HepG2 (cell line): ENCODE data around the gene SFT2D2. TPM values are rescaled to one million over a fixed set of nuclear protein-coding genes. Genes with fewer than 3 reads are reported as not detected.

Experiments used
- ATAC-seq: fragments of 200-7000 bp; cut with Tn5 transposase; 3 replicates; pipeline ENCODE4 v1.9.1; 2020; ENCODE audit warnings: mild to moderate bottlenecking, moderate library complexity
- BruUV-seq: library from RNA; stranded (reverse); fragments of 400-500 nt; replicated peaks from 2 replicates; lab custom pipeline; 2021; lab: Mats Ljungman, UMichigan
- CTCF ChIA-PET: fragments of 300-600 bp; formaldehyde crosslinking; extraction: SDS; loops from one replicate; lab custom pipeline; 2021; ENCODE audit warnings: low total read pairs, inconsistent platforms, low intra/inter-chr PET ratio; lab: Yijun Ruan, JAX
- POLR2A ChIA-PET: fragments of 350-600 bp; sonication (Branson Sonifier 250); formaldehyde crosslinking; loops from one replicate; lab custom pipeline; 2020; ENCODE audit warnings: antibody characterized with exemption, inconsistent platforms; lab: Yijun Ruan, JAX
- DNase-seq: peaks from one replicate; pipeline ENCODE4 v3.0.0-alpha.2; 2015; ENCODE audit warnings: low spot score
- FAIRE-seq: peaks from 3 replicates; lab custom pipeline; 2011; peaks lifted over from hg19 to GRCh38; lab: Jason Lieb, UNC
- H2AFZ ChIP-seq: one replicate; pipeline ENCODE4 v1.6.1; 2011; ENCODE audit warnings: low read length, inconsistent platforms
- H3K27ac ChIP-seq: fragments of 300-600 bp; 3 replicates; pipeline ENCODE4 v1.8.0; 2011; ENCODE audit warnings: mixed run types, mild to moderate bottlenecking, mixed read lengths, low read length, inconsistent platforms; ENCODE audit not compliant: insufficient read depth; ENCODE audit errors: extremely low read length
- H3K27me3 ChIP-seq, 2 experiments: fragments of 200-600 bp in 1 of 2; 2 replicates in 1 of 2; 3 replicates in 1 of 2; pipeline versions ENCODE4 v1.6.0 to v1.8.0; 2011; ENCODE audit warnings: low read length in 2 of 2, mild to moderate bottlenecking in 2 of 2, moderate library complexity in 2 of 2, inconsistent platforms in 1 of 2; ENCODE audit not compliant: insufficient read depth in 2 of 2, control insufficient read depth in 1 of 2
- H3K36me3 ChIP-seq, 2 experiments: fragments of 200-600 bp in 1 of 2; replicated peaks in 1 of 2; 2 replicates in 1 of 2; 3 replicates in 1 of 2; pipeline versions ENCODE4 v1.5.1 to v1.8.0; 2011; ENCODE audit warnings: low read length in 2 of 2, inconsistent platforms in 1 of 2; ENCODE audit not compliant: insufficient read depth in 2 of 2, control insufficient read depth in 1 of 2
- H3K4me1 ChIP-seq: 2 replicates; pipeline ENCODE4 v1.5.1; 2012; ENCODE audit warnings: low read length, inconsistent platforms; ENCODE audit not compliant: insufficient read depth
- H3K4me2 ChIP-seq: 2 replicates; pipeline ENCODE4 v1.6.0; 2011; ENCODE audit warnings: low read depth, low read length, inconsistent platforms
- H3K4me3 ChIP-seq, 3 experiments: fragments of 200-600 bp in 1 of 3; sonication (generic), shearing (Covaris generic) in 1 of 3; replicated peaks in 1 of 3; 2 replicates each; pipeline ENCODE4 v1.5.1; 2011 to 2016; ENCODE audit warnings: low read length in 3 of 3, inconsistent platforms in 2 of 3, low read depth in 2 of 3, mild to moderate bottlenecking in 2 of 3, control low read depth in 1 of 3, mixed read lengths in 1 of 3; ENCODE audit not compliant: insufficient read depth in 1 of 3
- H3K79me2 ChIP-seq: one replicate; pipeline ENCODE4 v1.6.1; 2011; ENCODE audit warnings: low read length, inconsistent platforms; ENCODE audit not compliant: insufficient read depth
- H3K9ac ChIP-seq: 2 replicates; pipeline ENCODE4 v1.6.0; 2011; ENCODE audit warnings: mild to moderate bottlenecking, low read depth, low read length, inconsistent platforms; ENCODE audit not compliant: insufficient read depth
- H3K9me3 ChIP-seq: 2 replicates; pipeline ENCODE4 v1.5.1; 2012; ENCODE audit warnings: mild to moderate bottlenecking, low read length
- H4K20me1 ChIP-seq: 2 replicates; pipeline ENCODE4 v1.6.0; 2011; ENCODE audit warnings: inconsistent platforms, mild to moderate bottlenecking, low read length, moderate library complexity; ENCODE audit not compliant: insufficient read depth
- ATF2 ChIP-seq: sonication (generic); formaldehyde crosslinking; IDR thresholded peaks from 2 replicates; pipeline ENCODE4 v1.4.0; 2020; ENCODE audit warnings: missing genetic modification reagents
- CTCF ChIP-seq: sonication (generic); formaldehyde crosslinking; IDR thresholded peaks from 2 replicates; pipeline ENCODE4 v1.5.0; 2020; ENCODE audit warnings: mild to moderate bottlenecking, missing genetic modification reagents, moderate library complexity
- IRX3 ChIP-seq: sonication (generic); formaldehyde crosslinking; IDR thresholded peaks from 2 replicates; pipeline ENCODE4 v1.8.1; 2023; ENCODE audit warnings: mild to moderate bottlenecking, low read depth, missing genetic modification reagents, borderline replicate concordance
- KDM5B ChIP-seq: sonication (generic); formaldehyde crosslinking; IDR thresholded peaks from 2 replicates; pipeline ENCODE4 v1.4.0; 2020; ENCODE audit warnings: missing genetic modification reagents, mild to moderate bottlenecking, borderline replicate concordance
- KLF12 ChIP-seq: sonication (generic); formaldehyde crosslinking; IDR thresholded peaks from 2 replicates; pipeline ENCODE4 v1.4.0; 2020; ENCODE audit warnings: missing genetic modification reagents, borderline replicate concordance
- MAFK ChIP-seq, 2 experiments: IDR thresholded peaks in 1 of 2; conservative IDR thresholded peaks in 1 of 2; 2 replicates each; pipeline ENCODE4 v1.6.1; 2011; ENCODE audit warnings: improper control_type of control experiment in 2 of 2, low read length in 2 of 2
- ZFX ChIP-seq: sonication (generic); formaldehyde crosslinking; IDR thresholded peaks from 2 replicates; pipeline ENCODE4 v1.4.0; 2020; ENCODE audit warnings: mild to moderate bottlenecking, low read depth, missing genetic modification reagents, moderate library complexity
- ZMAT3 ChIP-seq: sonication (generic); formaldehyde crosslinking; conservative IDR thresholded peaks from 2 replicates; pipeline ENCODE4 v1.7.0; 2021; ENCODE audit warnings: missing genetic modification reagents
- ZNF484 ChIP-seq: sonication (generic); formaldehyde crosslinking; IDR thresholded peaks from 2 replicates; pipeline ENCODE4 v1.5.1; 2020; ENCODE audit warnings: mild to moderate bottlenecking, low read depth, missing genetic modification reagents, borderline replicate concordance
- ZNF674 ChIP-seq: sonication (generic); formaldehyde crosslinking; IDR thresholded peaks from 2 replicates; pipeline ENCODE4 v1.5.0; 2020; ENCODE audit warnings: low read depth, mild to moderate bottlenecking, missing genetic modification reagents
- ZNF891 ChIP-seq: sonication (generic); formaldehyde crosslinking; IDR thresholded peaks from 2 replicates; pipeline ENCODE4 v1.5.0; 2020; ENCODE audit warnings: mild to moderate bottlenecking, missing genetic modification reagents
- WGBS: methylation state at CpG from one replicate; pipeline ENCODE4 v1.1.6; 2017; ENCODE audit warnings: low lambda C conversion rate; 5-methylcytosine and 5-hydroxymethylcytosine counted together
- in situ Hi-C: cut with HindIII; loops from 2 replicates; pipeline ENCODE4 v1.10.0; 2017; ENCODE audit warnings: low pct_unique_long_range_greater_than_20kb; ENCODE audit not compliant: extremely low pct_ligation_motif_present
- intact Hi-C: fragments of 100-400 bp; cut with micrococcal nuclease; formaldehyde crosslinking; loops from one replicate; pipeline ENCODE4 v1.10.0; 2022; ENCODE audit not compliant: unreplicated experiment
- polyA plus RNA-seq, 8 experiments: library from polyadenylated mRNA; depleted of rRNA in 3 of 8; stranded (reverse) in 7 of 8; unstranded in 1 of 8; fragments of >200 nt; fragmentation: Illumina TruSeq in 4 of 8; extraction: Trizol in 4 of 8; gene quantifications; 2 replicates each; pipeline versions ENCODE4 v1.2.1 to v1.2.3, GENCODE V29; 2011 to 2016; ENCODE audit warnings: low read depth in 4 of 8, missing spikeins in 1 of 8, mixed read lengths in 1 of 8; ENCODE audit not compliant: insufficient read depth in 1 of 8
- total RNA-seq, 5 experiments: library from RNA; depleted of rRNA; stranded (reverse); fragments of >200 nt; fragmentation: Illumina TruSeq; extraction: Trizol; gene quantifications; 2 replicates each; pipeline ENCODE4 v1.2.3, GENCODE V29; 2016; ENCODE audit warnings: low read depth in 1 of 5

Gene SFT2D2
- total and polyA plus RNA-seq, 2 of the 13 experiments (the other 11 are each of a cell fraction or from before 2014, with no cell fraction given), result 10.0 to 28.8 TPM

- FAIRE-seq (no peak), ATAC-seq (no peak)
- Histone ChIP-seq H3K4me1 (peaks cover 63% of the 10 kb centered on the region), H4K20me1 (no peaks in the 10 kb centered on the region; the same call in 1 of the 2 replicates), H3K36me3 (peaks cover 0 to 7% of the 10 kb centered on the region in 2 experiments; a peak in 1 of 5 replicates), H3K4me2 (peak overlapping the region; percentile 94), H3K4me3 (peak overlapping the region in 1 of 3 experiments; percentile 84; a peak in 1 of 6 replicates), H2AFZ (no peak overlapping the region)
- in situ Hi-C loops, result no loop called here
- intact Hi-C loops, result no loop called here
- no peak for TF ChIP-seq ZNF891 (CRISPR knock-in tag)
- TF ChIP-seq ZFX (CRISPR knock-in tag), result no peak
- no peak for TF ChIP-seq KDM5B (CRISPR knock-in tag)
- no peak for TF ChIP-seq ZMAT3 (CRISPR knock-in tag)
- TF ChIP-seq ZNF484, result no peak
- TF ChIP-seq ATF2 (CRISPR knock-in tag), result no peak
- no peak for TF ChIP-seq CTCF (CRISPR knock-in tag)
- TF ChIP-seq KLF12 (CRISPR knock-in tag), result no peak
- TF ChIP-seq IRX3 (CRISPR knock-in tag), result no peak
- no peak for TF ChIP-seq MAFK (conservative IDR thresholded peaks at IDR 0.05 in 1 of 2, IDR thresholded peaks at IDR 0.05 in 1 of 2; ENCODE audit: low read length in 2 of 2)
- no peak for TF ChIP-seq ZNF674 (CRISPR knock-in tag)
- TF ChIP-seq, all 625 proteins: peak for 0
- POLR2A ChIA-PET, result no interaction called here
- Histone ChIP-seq H3K9me3 (peaks cover 6% of the 10 kb centered on the region; the same call in 1 of the 2 replicates), H3K27me3 (no peaks in the 10 kb centered on the region), H3K79me2 (peaks cover 45% of the 10 kb centered on the region), H3K9ac (peak overlapping the region; percentile 94; the same call in 1 of the 2 replicates), H3K27ac (no peak overlapping the region)
- no peak for DNase-seq
- BruUV-seq, result no TSS peak
- 81% methylated on average over 7 of the region's 7 CpGs for WGBS
- CTCF ChIA-PET, result no interaction called here
Measured at GRCh38 chr1:168227620-168228019, 1.8 kb downstream of the SFT2D2 start.
